ENCODE data around the gene MEF2D.
A peak's percentile ranks its signal among the peaks of the same experiment; 100 is the strongest.

The MEF2D gene

DNA sequence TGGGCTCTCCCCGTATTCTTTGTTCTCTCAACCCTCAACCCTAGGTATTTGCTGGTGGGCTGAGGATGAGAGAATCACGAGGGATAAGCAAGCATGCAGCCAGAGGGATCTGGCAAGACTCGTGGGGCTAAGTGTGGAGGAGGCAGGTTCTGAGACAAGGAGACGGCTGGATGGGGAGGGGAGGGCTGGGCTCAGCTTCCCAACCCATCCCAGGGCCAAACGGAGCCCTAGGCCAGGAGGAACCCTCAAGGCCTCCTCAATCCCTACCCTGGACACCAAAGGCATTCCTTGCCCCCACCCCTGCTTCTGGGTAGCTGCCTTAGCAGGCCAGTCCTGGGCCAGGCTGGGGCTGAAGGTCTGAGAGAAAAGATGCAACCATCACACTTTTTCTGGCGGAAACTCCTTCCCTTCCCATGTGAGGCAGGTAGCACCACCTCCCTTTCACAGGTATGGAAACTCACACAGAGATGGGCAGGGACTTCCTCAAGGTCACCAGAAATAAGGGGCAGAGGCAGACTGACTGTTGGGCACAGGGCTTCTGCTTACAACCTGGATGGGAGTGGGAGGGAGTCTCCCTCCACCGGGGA lies 6.2 kb downstream of the MEF2D start:
- Histone ChIP-seq H3K79me1 (ENCODE audit: low read length) (peaks cover 38% of the 10 kb centered on the region), H3K36me3 (ENCODE audit: control insufficient read depth, insufficient read depth, low read length) (no peaks in the 10 kb centered on the region), H3K4me1 (ENCODE audit: control insufficient read depth, low read depth, low read length) (peaks cover 30% of the 10 kb centered on the region), H3K27ac (ENCODE audit: low read depth, low read length) (no peak overlapping the region), H3K23ac (ENCODE audit: low read length) (no peak overlapping the region), H2BK5ac (ENCODE audit: low read length) (no peak overlapping the region), H3K9ac (ENCODE audit: low read length) (no peak overlapping the region), H2BK15ac (replicated peaks; ENCODE audit: low read depth) (no peak overlapping the region), H3K27me3 (ENCODE audit: insufficient read depth, low read length, poor library complexity) (no peaks in the 10 kb centered on the region), H3K56ac (ENCODE audit: low read length) (no peak overlapping the region), H3K4ac (ENCODE audit: low read depth, low read length) (no peak overlapping the region), H2AK5ac (ENCODE audit: low read length) (no peak overlapping the region), H4K8ac (ENCODE audit: low read depth, low read length) (no peak overlapping the region), H3K18ac (ENCODE audit: low read length) (no peak overlapping the region), H3K79me2 (ENCODE audit: control insufficient read depth, insufficient read depth, low read length) (peaks cover 35% of the 10 kb centered on the region), H3K4me3 (ENCODE audit: low read length) (no peak overlapping the region), H4K5ac (ENCODE audit: low read length) (no peak overlapping the region), H3K4me2 (ENCODE audit: low read length) (no peak overlapping the region), H2BK120ac (ENCODE audit: low read depth, low read length) (no peak overlapping the region)
- no CpG with 5 or more reads among the region's 7 CpGs for WGBS (ENCODE audit: extremely low coverage, insufficient coverage, low lambda C conversion rate)
- DNase-seq, result no peak

DNA sequence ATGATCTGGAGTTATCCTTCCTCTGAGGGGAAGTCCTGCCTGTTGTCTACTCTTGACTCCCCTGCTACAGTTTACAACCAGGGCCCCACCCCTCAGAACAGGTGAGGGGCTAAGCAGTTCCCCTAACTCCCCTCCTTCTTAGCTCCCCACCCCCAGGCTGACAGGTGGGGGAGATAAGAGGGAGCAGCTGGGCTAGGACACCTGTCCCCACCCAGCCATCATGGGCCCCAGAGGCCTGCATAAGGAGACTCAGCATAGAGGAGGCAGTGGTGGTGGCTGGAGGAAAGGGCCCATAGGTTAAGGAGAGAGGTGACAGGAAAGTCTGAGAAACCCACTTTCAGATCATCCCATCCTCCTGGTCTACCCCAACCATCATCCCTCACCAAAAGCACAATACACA lies 6.8 kb downstream of the MEF2D start:
- H2BK5ac ChIP-seq (ENCODE audit: low read length), result no peak overlapping the region
- no peak overlapping the region for H3K27ac ChIP-seq (ENCODE audit: low read depth, low read length)
- no peak overlapping the region for H3K4me2 ChIP-seq (ENCODE audit: low read length)
- H3K79me1 ChIP-seq (ENCODE audit: low read length), result peaks cover 41% of the 10 kb centered on the region
- H3K36me3 ChIP-seq (ENCODE audit: control insufficient read depth, insufficient read depth, low read length), result no peaks in the 10 kb centered on the region
- H3K79me2 ChIP-seq (ENCODE audit: control insufficient read depth, insufficient read depth, low read length), result peaks cover 31% of the 10 kb centered on the region
- no peak overlapping the region for H2BK120ac ChIP-seq (ENCODE audit: low read depth, low read length)
- H4K8ac ChIP-seq (ENCODE audit: low read depth, low read length), result no peak overlapping the region
- no peak overlapping the region for H3K56ac ChIP-seq (ENCODE audit: low read length)
- no peak overlapping the region for H3K18ac ChIP-seq (ENCODE audit: low read length)
- no peak overlapping the region for H3K4me3 ChIP-seq (ENCODE audit: low read length)
- DNase-seq, result no peak
- H2BK15ac ChIP-seq (replicated peaks; ENCODE audit: low read depth), result no peak overlapping the region
- peaks cover 34% of the 10 kb centered on the region for H3K4me1 ChIP-seq (ENCODE audit: control insufficient read depth, low read depth, low read length)
- no peaks in the 10 kb centered on the region for H3K27me3 ChIP-seq (ENCODE audit: insufficient read depth, low read length, poor library complexity)
- no peak overlapping the region for H3K9ac ChIP-seq (ENCODE audit: low read length)
- H2AK5ac ChIP-seq (ENCODE audit: low read length), result no peak overlapping the region
- no peak overlapping the region for H4K5ac ChIP-seq (ENCODE audit: low read length)
- H3K23ac ChIP-seq (ENCODE audit: low read length), result no peak overlapping the region
- H3K4ac ChIP-seq (ENCODE audit: low read depth, low read length), result no peak overlapping the region

DNA sequence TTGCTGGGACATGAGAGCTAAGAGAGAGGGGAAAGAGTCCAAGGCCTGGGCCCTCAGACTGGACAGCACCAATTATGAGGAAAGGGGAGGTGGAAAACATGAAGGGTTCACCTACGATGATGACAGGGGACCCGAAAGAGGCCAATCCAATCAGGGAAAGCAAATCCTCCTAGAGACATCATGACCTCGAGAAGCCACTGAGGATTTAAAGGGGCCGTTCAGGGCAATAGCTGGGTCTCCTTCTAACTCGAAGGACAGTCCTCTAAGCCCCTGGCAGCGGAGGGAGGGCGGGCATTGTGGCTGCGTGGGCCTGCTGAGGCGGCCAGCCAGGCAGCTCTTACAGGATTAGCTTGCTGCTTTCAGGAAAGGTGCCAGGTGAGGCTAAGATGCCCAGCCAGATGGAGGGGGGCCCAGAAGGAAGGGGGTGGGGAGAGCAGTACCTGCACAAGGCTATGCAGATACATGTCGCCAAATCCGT lies 7.4 kb downstream of the MEF2D start:
- H3K18ac ChIP-seq (ENCODE audit: low read length), result no peak overlapping the region
- H3K27ac ChIP-seq (ENCODE audit: low read depth, low read length), result no peak overlapping the region
- WGBS (ENCODE audit: extremely low coverage, insufficient coverage, low lambda C conversion rate), result no CpG with 5 or more reads among the region's 11 CpGs
- peaks cover 36% of the 10 kb centered on the region for H3K4me1 ChIP-seq (ENCODE audit: control insufficient read depth, low read depth, low read length)
- H2AK5ac ChIP-seq (ENCODE audit: low read length), result no peak overlapping the region
- no peak overlapping the region for H2BK15ac ChIP-seq (replicated peaks; ENCODE audit: low read depth)
- H3K79me1 ChIP-seq (ENCODE audit: low read length), result peaks cover 44% of the 10 kb centered on the region
- no peaks in the 10 kb centered on the region for H3K27me3 ChIP-seq (ENCODE audit: insufficient read depth, low read length, poor library complexity)
- H3K4me3 ChIP-seq (ENCODE audit: low read length), result no peak overlapping the region
- no peak overlapping the region for H3K23ac ChIP-seq (ENCODE audit: low read length)
- H3K56ac ChIP-seq (ENCODE audit: low read length), result peak overlapping the region; percentile 22
- H3K4me2 ChIP-seq (ENCODE audit: low read length), result no peak overlapping the region
- no peak overlapping the region for H2BK5ac ChIP-seq (ENCODE audit: low read length)
- no peak for DNase-seq
- H4K5ac ChIP-seq (ENCODE audit: low read length), result no peak overlapping the region
- no peak overlapping the region for H3K9ac ChIP-seq (ENCODE audit: low read length)
- no peak overlapping the region for H4K8ac ChIP-seq (ENCODE audit: low read depth, low read length)
- no peaks in the 10 kb centered on the region for H3K36me3 ChIP-seq (ENCODE audit: control insufficient read depth, insufficient read depth, low read length)
- no peak overlapping the region for H2BK120ac ChIP-seq (ENCODE audit: low read depth, low read length)
- peaks cover 29% of the 10 kb centered on the region for H3K79me2 ChIP-seq (ENCODE audit: control insufficient read depth, insufficient read depth, low read length)
- H3K4ac ChIP-seq (ENCODE audit: low read depth, low read length), result no peak overlapping the region

DNA sequence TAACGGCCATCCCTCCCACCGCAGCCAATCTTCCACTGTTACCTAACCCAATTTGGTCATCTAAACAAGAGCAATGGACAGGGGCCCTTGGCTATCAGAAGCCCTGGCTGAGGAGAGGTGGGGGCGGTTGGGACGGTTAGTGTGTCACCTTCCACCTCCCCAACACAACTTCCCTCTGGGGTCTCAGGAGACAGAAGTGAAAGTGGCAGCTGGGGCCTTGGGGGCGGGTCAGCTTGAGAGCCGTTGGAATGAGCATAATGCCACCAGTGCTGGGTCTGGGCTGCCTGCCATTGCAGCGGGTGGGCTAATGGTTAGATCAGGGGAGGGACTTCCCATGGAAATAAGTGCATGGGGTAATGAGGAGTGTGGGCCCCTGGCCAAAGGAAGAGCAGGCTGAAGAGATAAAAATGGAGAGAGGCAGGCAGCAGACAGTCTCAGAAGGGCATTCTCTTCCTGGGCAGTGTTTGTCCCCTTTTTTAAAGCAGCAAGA lies 7.9 kb downstream of the MEF2D start:
- Histone ChIP-seq H4K8ac (ENCODE audit: low read depth, low read length) (no peak overlapping the region), H4K5ac (ENCODE audit: low read length) (no peak overlapping the region), H3K4me3 (ENCODE audit: low read length) (no peak overlapping the region), H3K27me3 (ENCODE audit: insufficient read depth, low read length, poor library complexity) (no peaks in the 10 kb centered on the region), H3K18ac (ENCODE audit: low read length) (no peak overlapping the region), H3K4me2 (ENCODE audit: low read length) (no peak overlapping the region), H3K23ac (ENCODE audit: low read length) (no peak overlapping the region), H3K36me3 (ENCODE audit: control insufficient read depth, insufficient read depth, low read length) (no peaks in the 10 kb centered on the region), H3K4ac (ENCODE audit: low read depth, low read length) (no peak overlapping the region), H2BK15ac (replicated peaks; ENCODE audit: low read depth) (no peak overlapping the region), H2BK5ac (ENCODE audit: low read length) (no peak overlapping the region), H2AK5ac (ENCODE audit: low read length) (no peak overlapping the region), H3K9ac (ENCODE audit: low read length) (no peak overlapping the region), H3K79me1 (ENCODE audit: low read length) (peaks cover 44% of the 10 kb centered on the region), H3K4me1 (ENCODE audit: control insufficient read depth, low read depth, low read length) (peaks cover 35% of the 10 kb centered on the region), H3K56ac (ENCODE audit: low read length) (no peak overlapping the region), H2BK120ac (ENCODE audit: low read depth, low read length) (no peak overlapping the region), H3K79me2 (ENCODE audit: control insufficient read depth, insufficient read depth, low read length) (peaks cover 24% of the 10 kb centered on the region), H3K27ac (ENCODE audit: low read depth, low read length) (no peak overlapping the region)
- no peak for DNase-seq
- WGBS (ENCODE audit: extremely low coverage, insufficient coverage, low lambda C conversion rate), result no CpG with 5 or more reads among the region's 7 CpGs

DNA sequence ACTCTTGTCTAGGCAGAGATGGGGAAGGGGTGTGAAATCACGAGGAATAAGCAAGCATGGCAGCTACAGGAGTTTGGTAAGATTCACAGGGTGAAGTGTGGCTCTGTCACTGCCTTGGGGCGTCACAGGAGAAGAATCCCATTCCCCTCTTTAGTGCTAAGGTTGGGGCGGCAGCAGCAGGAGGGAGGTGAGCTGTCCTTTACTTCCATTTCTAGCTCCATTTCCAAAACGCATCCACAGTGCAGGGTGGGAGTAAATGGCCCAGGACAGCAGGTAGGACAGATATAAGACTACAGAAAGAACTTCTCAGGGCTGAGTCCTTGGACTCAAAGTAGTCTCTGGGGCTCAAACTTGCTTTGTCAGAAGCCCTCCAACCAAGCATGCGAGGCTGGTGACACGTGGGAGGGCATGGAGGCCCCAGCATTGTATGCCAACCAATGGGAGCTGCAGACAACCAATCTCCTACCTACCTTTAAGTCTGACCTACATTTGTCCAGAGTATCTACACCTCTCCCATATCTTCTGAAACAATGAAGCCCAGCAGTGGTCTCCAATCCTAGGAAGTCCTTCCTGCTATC lies 8.5 kb downstream of the MEF2D start:
- Histone ChIP-seq H4K8ac (ENCODE audit: low read depth, low read length) (no peak overlapping the region), H3K4ac (ENCODE audit: low read depth, low read length) (no peak overlapping the region), H2BK15ac (replicated peaks; ENCODE audit: low read depth) (no peak overlapping the region), H4K5ac (ENCODE audit: low read length) (no peak overlapping the region), H3K4me3 (ENCODE audit: low read length) (no peak overlapping the region), H3K56ac (ENCODE audit: low read length) (no peak overlapping the region), H3K27me3 (ENCODE audit: insufficient read depth, low read length, poor library complexity) (no peaks in the 10 kb centered on the region), H3K79me2 (ENCODE audit: control insufficient read depth, insufficient read depth, low read length) (peaks cover 21% of the 10 kb centered on the region), H3K4me1 (ENCODE audit: control insufficient read depth, low read depth, low read length) (peaks cover 35% of the 10 kb centered on the region), H2BK120ac (ENCODE audit: low read depth, low read length) (no peak overlapping the region), H3K4me2 (ENCODE audit: low read length) (no peak overlapping the region), H3K36me3 (ENCODE audit: control insufficient read depth, insufficient read depth, low read length) (no peaks in the 10 kb centered on the region), H2BK5ac (ENCODE audit: low read length) (no peak overlapping the region), H3K79me1 (ENCODE audit: low read length) (peaks cover 45% of the 10 kb centered on the region), H3K23ac (ENCODE audit: low read length) (no peak overlapping the region), H3K27ac (ENCODE audit: low read depth, low read length) (no peak overlapping the region), H2AK5ac (ENCODE audit: low read length) (no peak overlapping the region), H3K9ac (ENCODE audit: low read length) (no peak overlapping the region), H3K18ac (ENCODE audit: low read length) (no peak overlapping the region)
- no peak for DNase-seq
- WGBS (ENCODE audit: extremely low coverage, insufficient coverage, low lambda C conversion rate), result no CpG with 5 or more reads among the region's 6 CpGs

All from mesendoderm (in vitro differentiated cells).